Measurements from ENCODE around the gene CEP112. TPM values are rescaled to one million over a fixed set of nuclear protein-coding genes. Genes with fewer than 3 reads are reported as not detected.
"Not testable (repeated sequence)": the region's sequence is repeated elsewhere in the genome, so short reads cannot be mapped to it uniquely, and the experiment has no call there.

The CEP112 gene
- total RNA-seq, 1 donor from 2014 or later: 10.8 TPM

- DNase-seq: no peak
Measured at GRCh38 chr17:65820306-65820705, 371.6 kb downstream of the CEP112 start.

GRCh38 chr17:65819810-65820209 is 372.1 kb downstream of the CEP112 start:
- no peak for DNase-seq

- DNase-seq: no peak
Measured at GRCh38 chr17:65817951-65818350, 374.0 kb downstream of the CEP112 start.

- DNase-seq: no peak
Measured at GRCh38 chr17:65814418-65814817, 377.5 kb downstream of the CEP112 start.

GRCh38 chr17:65813306-65813705 is 378.6 kb downstream of the CEP112 start:
- no peak for DNase-seq

- DNase-seq: no peak
Measured at GRCh38 chr17:65811043-65811442, 380.9 kb downstream of the CEP112 start.

- no peak for DNase-seq
Measured at GRCh38 chr17:65809366-65809765, 382.6 kb downstream of the CEP112 start.

GRCh38 chr17:65808566-65808965 is 383.4 kb downstream of the CEP112 start:
- DNase-seq: not testable (repeated sequence)

GRCh38 chr17:65807361-65807760 is 384.6 kb downstream of the CEP112 start:
- no peak for DNase-seq

- no peak for DNase-seq
Measured at GRCh38 chr17:65801513-65801912, 390.4 kb downstream of the CEP112 start.

GRCh38 chr17:65800655-65801054 is 391.3 kb downstream of the CEP112 start:
- DNase-seq: no peak

- no peak for DNase-seq
Measured at GRCh38 chr17:65799869-65800268, 392.1 kb downstream of the CEP112 start.

- no peak for DNase-seq
Measured at GRCh38 chr17:65799454-65799853, 392.5 kb downstream of the CEP112 start.

GRCh38 chr17:65797809-65798208 is 394.1 kb downstream of the CEP112 start:
- DNase-seq: no peak

- DNase-seq: no peak
Measured at GRCh38 chr17:65797101-65797500, 394.8 kb downstream of the CEP112 start.

GRCh38 chr17:65794572-65794971 is 397.4 kb downstream of the CEP112 start:
- no peak for DNase-seq

- DNase-seq: no peak
Measured at GRCh38 chr17:65790241-65790640, 401.7 kb downstream of the CEP112 start.

- DNase-seq: no peak
Measured at GRCh38 chr17:65787503-65787902, 404.4 kb downstream of the CEP112 start.

GRCh38 chr17:65786479-65786878 is 405.5 kb downstream of the CEP112 start:
- DNase-seq: no peak

GRCh38 chr17:65785109-65785508 is 406.8 kb downstream of the CEP112 start:
- DNase-seq: no peak

GRCh38 chr17:65783845-65784334 is 408.0 kb downstream of the CEP112 start:
- DNase-seq: no peak

GRCh38 chr17:65782104-65782706 is 409.7 kb downstream of the CEP112 start:
- DNase-seq: not testable (repeated sequence)

GRCh38 chr17:65780111-65780510 is 411.8 kb downstream of the CEP112 start:
- DNase-seq: no peak

GRCh38 chr17:65776890-65777289 is 415.0 kb downstream of the CEP112 start:
- DNase-seq: no peak

- DNase-seq: no peak
Measured at GRCh38 chr17:65774787-65775186, 417.1 kb downstream of the CEP112 start.

All from occipital lobe (tissue), 2 donors.